Mesenchymal stem cell (in vitro differentiated cells and primary cell): ENCODE results near the gene TLE7.

ENCODE experiments used
- DNase-seq: peaks from one replicate; pipeline ENCODE4 v3.0.0-alpha.2; 2013
- H2AFZ ChIP-seq: one replicate; pipeline ENCODE4 v1.6.1; 2013; ENCODE audit warnings: low read depth, mild to moderate bottlenecking, control low read depth, inconsistent platforms, low read length, moderate library complexity
- H2AK5ac ChIP-seq: 2 replicates; pipeline ENCODE4 v1.6.1; 2013; ENCODE audit warnings: low read length, moderate library complexity, mild to moderate bottlenecking, inconsistent platforms; ENCODE audit not compliant: severe bottlenecking
- H2BK120ac ChIP-seq: one replicate; pipeline ENCODE4 v1.6.1; 2013; ENCODE audit warnings: low read depth, mild to moderate bottlenecking, inconsistent platforms, low read length, moderate library complexity
- H2BK12ac ChIP-seq, 2 experiments: one replicate each; pipeline ENCODE4 v1.6.1; 2013; ENCODE audit warnings: inconsistent platforms in 2 of 2, low read length in 2 of 2, mild to moderate bottlenecking in 2 of 2, moderate library complexity in 2 of 2, control low read depth in 1 of 2
- H2BK15ac ChIP-seq: one replicate; pipeline ENCODE4 v1.6.1; 2013; ENCODE audit warnings: mild to moderate bottlenecking, low read depth, inconsistent platforms; ENCODE audit not compliant: poor library complexity, severe bottlenecking
- H2BK5ac ChIP-seq: 2 replicates; pipeline ENCODE4 v1.6.1; 2013; ENCODE audit warnings: low read depth, mild to moderate bottlenecking, low read length, control low read depth, inconsistent platforms; ENCODE audit not compliant: poor library complexity, severe bottlenecking
- H3K14ac ChIP-seq, 2 experiments: one replicate each; pipeline ENCODE4 v1.6.1; 2013; ENCODE audit warnings: inconsistent platforms in 2 of 2, low read length in 2 of 2, control low read depth in 1 of 2, mild to moderate bottlenecking in 1 of 2, moderate library complexity in 1 of 2
- H3K18ac ChIP-seq, 2 experiments: one replicate each; pipeline ENCODE4 v1.6.1; 2013; ENCODE audit warnings: inconsistent platforms in 2 of 2, low read length in 2 of 2, control low read depth in 1 of 2, low read depth in 1 of 2, mild to moderate bottlenecking in 1 of 2
- H3K23ac ChIP-seq, 2 experiments: one replicate each; pipeline ENCODE4 v1.6.1; 2013; ENCODE audit warnings: inconsistent platforms in 2 of 2, low read length in 2 of 2, mild to moderate bottlenecking in 2 of 2, moderate library complexity in 2 of 2, control low read depth in 1 of 2
- H3K27ac ChIP-seq: 2 replicates; pipeline ENCODE4 v1.5.1; 2013; ENCODE audit warnings: mild to moderate bottlenecking, moderate library complexity, low read length, control low read depth, inconsistent platforms; ENCODE audit not compliant: poor library complexity, severe bottlenecking
- H3K27me3 ChIP-seq, 2 experiments: 2 replicates each; pipeline versions ENCODE4 v1.6.1 to v1.7.0; 2013; ENCODE audit warnings: low read length in 2 of 2, mild to moderate bottlenecking in 2 of 2, moderate library complexity in 2 of 2, control low read depth in 1 of 2, inconsistent platforms in 1 of 2; ENCODE audit not compliant: control insufficient read depth in 1 of 2, insufficient read depth in 1 of 2
- H3K36me3 ChIP-seq, 2 experiments: 2 replicates each; pipeline versions ENCODE4 v1.6.1 to v1.7.0; 2013; ENCODE audit warnings: low read length in 2 of 2, control low read depth in 1 of 2, inconsistent platforms in 1 of 2, low read depth in 1 of 2, mild to moderate bottlenecking in 1 of 2; ENCODE audit not compliant: insufficient read depth in 2 of 2, control insufficient read depth in 1 of 2
- H3K4ac ChIP-seq, 2 experiments: one replicate each; pipeline ENCODE4 v1.6.1; 2013; ENCODE audit warnings: inconsistent platforms in 2 of 2, low read length in 2 of 2, mild to moderate bottlenecking in 2 of 2, moderate library complexity in 2 of 2, control low read depth in 1 of 2, low read depth in 1 of 2
- H3K4me1 ChIP-seq: 2 replicates; pipeline ENCODE4 v1.6.1; 2013; ENCODE audit warnings: low read depth, low read length, control low read depth; ENCODE audit not compliant: control insufficient read depth, insufficient read depth
- H3K4me2 ChIP-seq: 2 replicates; pipeline ENCODE4 v1.6.1; 2013; ENCODE audit warnings: low read length, mild to moderate bottlenecking, inconsistent platforms; ENCODE audit not compliant: poor library complexity, severe bottlenecking
- H3K4me3 ChIP-seq, 2 experiments: 2 replicates each; pipeline versions ENCODE4 v1.5.1 to v1.7.0; 2013; ENCODE audit warnings: low read length in 2 of 2, mild to moderate bottlenecking in 2 of 2, control low read depth in 1 of 2, low read depth in 1 of 2; ENCODE audit not compliant: insufficient read depth in 1 of 2
- H3K79me1 ChIP-seq: replicated peaks from 2 replicates; pipeline ENCODE4 v1.6.1; 2013; ENCODE audit warnings: mild to moderate bottlenecking, control low read depth, low read length, inconsistent platforms; ENCODE audit not compliant: poor library complexity, severe bottlenecking
- H3K9ac ChIP-seq: 2 replicates; pipeline ENCODE4 v1.7.0; 2013; ENCODE audit warnings: mild to moderate bottlenecking, low read length, moderate library complexity
- H3K9me3 ChIP-seq: 2 replicates; pipeline ENCODE4 v1.7.0; 2013; ENCODE audit warnings: mild to moderate bottlenecking, low read length; ENCODE audit not compliant: control insufficient read depth
- H4K8ac ChIP-seq: one replicate; pipeline ENCODE4 v1.6.1; 2013; ENCODE audit warnings: inconsistent platforms, mild to moderate bottlenecking, low read length, moderate library complexity
- H4K91ac ChIP-seq: one replicate; pipeline ENCODE4 v1.6.1; 2013; ENCODE audit warnings: mild to moderate bottlenecking, low read length, inconsistent platforms
- WGBS: methylation state at CpG from one replicate; pipeline ENCODE4 v1.1.7; 2013; ENCODE audit warnings: mixed read lengths; 5-methylcytosine and 5-hydroxymethylcytosine counted together

TLE7 gene

DNA sequence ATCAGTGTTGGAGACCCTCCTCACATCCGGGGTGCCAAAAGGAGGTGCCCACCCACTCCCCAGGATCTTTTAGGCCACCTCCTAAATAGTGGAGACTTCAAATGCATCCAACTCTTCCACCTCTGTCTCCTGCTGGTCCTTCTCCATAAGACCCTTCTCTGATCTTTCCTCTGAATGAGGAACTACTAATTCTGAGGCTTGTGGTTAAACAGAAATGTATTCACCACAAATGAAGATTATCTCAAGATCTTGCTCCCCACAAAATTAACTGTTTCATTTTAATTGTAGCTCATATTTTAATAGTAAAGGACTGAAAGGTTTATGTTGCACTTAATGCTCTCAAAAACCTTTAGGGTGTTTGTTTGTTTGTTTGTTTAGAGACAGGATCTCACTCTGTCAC, 34.1 kb downstream of the TLE7 start:
- H2BK5ac ChIP-seq, result no peak overlapping the region
- H2BK12ac ChIP-seq, result no peak overlapping the region
- H3K27ac ChIP-seq, result no peak overlapping the region
- H3K4ac ChIP-seq, result no peak overlapping the region
- no peak overlapping the region for H2AFZ ChIP-seq
- H3K23ac ChIP-seq, result no peak overlapping the region
- H2BK120ac ChIP-seq, result no peak overlapping the region
- H3K27me3 ChIP-seq, result peaks cover 6 to 77% of the 10 kb centered on the region in 2 experiments
- 82% methylated on average over 1 of the region's 1 CpG for WGBS
- no peak overlapping the region for H3K4me3 ChIP-seq
- no peak overlapping the region for H3K14ac ChIP-seq
- peaks cover 6% of the 10 kb centered on the region for H3K9me3 ChIP-seq
- H4K91ac ChIP-seq, result no peak overlapping the region
- no peak for DNase-seq
- H3K36me3 ChIP-seq, result no peaks in the 10 kb centered on the region
- H3K79me1 ChIP-seq, result no peaks in the 10 kb centered on the region
- no peak overlapping the region for H3K4me2 ChIP-seq
- H3K4me1 ChIP-seq, result peaks cover 6% of the 10 kb centered on the region
- no peak overlapping the region for H2AK5ac ChIP-seq
- no peak overlapping the region for H2BK15ac ChIP-seq
- H3K18ac ChIP-seq, result no peak overlapping the region
- H3K9ac ChIP-seq, result no peak overlapping the region
- H4K8ac ChIP-seq, result no peak overlapping the region

DNA sequence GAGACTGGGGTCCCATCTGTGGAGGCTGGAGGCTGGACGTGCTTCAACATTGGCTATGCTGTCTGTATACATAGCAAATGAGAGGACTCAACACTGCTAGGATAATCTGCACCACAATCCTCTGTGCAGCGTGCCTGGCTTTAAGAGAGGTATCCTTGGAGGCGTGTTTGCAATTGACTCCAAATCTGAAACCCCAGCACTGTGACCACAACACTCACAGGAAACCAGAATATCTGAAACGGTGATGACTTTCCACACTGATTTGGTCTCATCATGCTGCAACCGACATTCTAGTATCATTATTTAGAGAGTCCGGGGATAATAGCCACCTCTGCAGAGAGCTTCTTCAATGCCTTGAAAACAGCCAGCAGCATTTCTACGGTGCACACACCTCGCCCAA, 35.1 kb downstream of the TLE7 start:
- Histone ChIP-seq H3K36me3 (no peaks in the 10 kb centered on the region), H3K4me2 (no peak overlapping the region), H3K23ac (no peak overlapping the region), H3K18ac (no peak overlapping the region), H2AFZ (no peak overlapping the region), H4K8ac (no peak overlapping the region), H3K9me3 (peaks cover 6% of the 10 kb centered on the region), H3K14ac (no peak overlapping the region), H2AK5ac (no peak overlapping the region), H4K91ac (no peak overlapping the region), H3K4me3 (no peak overlapping the region), H3K4ac (no peak overlapping the region), H3K27me3 (peaks cover 6 to 78% of the 10 kb centered on the region in 2 experiments), H3K9ac (no peak overlapping the region), H2BK120ac (no peak overlapping the region), H2BK5ac (no peak overlapping the region), H3K4me1 (no peaks in the 10 kb centered on the region), H2BK12ac (no peak overlapping the region), H2BK15ac (no peak overlapping the region), H3K79me1 (no peaks in the 10 kb centered on the region), H3K27ac (no peak overlapping the region)
- WGBS, result 65% methylated on average over 8 of the region's 8 CpGs
- DNase-seq, result no peak

DNA sequence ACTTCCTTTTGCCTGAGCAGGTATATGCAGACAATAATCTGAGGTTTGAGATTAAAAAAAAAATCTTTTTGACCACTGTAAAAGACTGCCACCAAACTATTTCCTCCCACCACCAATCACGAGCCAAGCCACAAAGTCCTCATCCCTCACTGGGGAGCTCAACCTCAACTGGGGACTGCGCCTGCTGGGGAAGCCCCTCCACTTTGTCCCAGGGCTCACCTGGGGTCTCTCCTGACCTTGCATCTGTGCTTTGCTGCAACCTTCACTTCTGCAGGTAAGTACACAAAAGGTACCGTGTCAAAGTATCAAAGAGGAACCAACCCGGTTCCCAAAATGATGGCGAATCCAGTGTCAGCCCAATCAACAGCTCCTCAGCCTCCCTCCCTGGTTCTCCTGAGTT, 35.5 kb downstream of the TLE7 start:
- Histone ChIP-seq H3K36me3 (no peaks in the 10 kb centered on the region), H3K4me3 (no peak overlapping the region), H2BK120ac (no peak overlapping the region), H3K4me1 (no peaks in the 10 kb centered on the region), H3K18ac (no peak overlapping the region), H3K4ac (no peak overlapping the region), H3K23ac (no peak overlapping the region), H4K8ac (no peak overlapping the region), H2AFZ (no peak overlapping the region), H3K9me3 (peaks cover 6% of the 10 kb centered on the region), H3K27me3 (peaks cover 6 to 75% of the 10 kb centered on the region in 2 experiments), H3K9ac (no peak overlapping the region), H3K4me2 (no peak overlapping the region), H2AK5ac (no peak overlapping the region), H4K91ac (no peak overlapping the region), H3K79me1 (no peaks in the 10 kb centered on the region), H3K14ac (no peak overlapping the region), H2BK5ac (no peak overlapping the region), H3K27ac (no peak overlapping the region), H2BK12ac (no peak overlapping the region), H2BK15ac (no peak overlapping the region)
- 87% methylated on average over 5 of the region's 5 CpGs for WGBS
- no peak for DNase-seq

DNA sequence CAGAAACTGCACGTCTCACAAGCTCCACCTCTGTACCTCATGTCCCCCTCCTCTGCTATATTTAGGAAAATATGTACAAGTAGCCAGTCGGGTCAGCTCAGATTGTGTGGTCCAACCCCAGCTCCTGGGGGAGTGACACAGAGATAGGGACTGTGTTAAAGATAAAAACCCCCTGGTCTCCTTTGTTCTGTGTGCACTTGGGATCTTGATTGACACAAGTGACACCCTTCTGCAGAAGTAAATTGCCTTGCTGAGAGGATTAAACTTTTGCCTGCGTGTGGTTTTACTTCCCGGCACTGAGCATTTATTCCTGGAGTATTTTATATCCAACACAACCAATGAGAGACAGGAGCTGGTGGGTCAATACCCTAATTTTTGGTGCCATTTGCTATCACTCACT, 37.5 kb downstream of the TLE7 start:
- H3K79me1 ChIP-seq, result no peaks in the 10 kb centered on the region
- no peak overlapping the region for H2AFZ ChIP-seq
- H3K4me1 ChIP-seq, result no peaks in the 10 kb centered on the region
- H2BK15ac ChIP-seq, result no peak overlapping the region
- H2BK12ac ChIP-seq, result no peak overlapping the region
- no peak overlapping the region for H3K23ac ChIP-seq
- no peak for DNase-seq
- H3K9ac ChIP-seq, result no peak overlapping the region
- H3K27me3 ChIP-seq, result peaks cover 3 to 70% of the 10 kb centered on the region in 2 experiments
- 82% methylated on average over 4 of the region's 4 CpGs for WGBS
- H4K8ac ChIP-seq, result no peak overlapping the region
- H4K91ac ChIP-seq, result no peak overlapping the region
- no peak overlapping the region for H3K14ac ChIP-seq
- H3K9me3 ChIP-seq, result peaks cover 6% of the 10 kb centered on the region
- H3K27ac ChIP-seq, result no peak overlapping the region
- no peak overlapping the region for H2BK5ac ChIP-seq
- no peak overlapping the region for H2BK120ac ChIP-seq
- H3K4me3 ChIP-seq, result no peak overlapping the region
- H2AK5ac ChIP-seq, result no peak overlapping the region
- H3K18ac ChIP-seq, result no peak overlapping the region
- no peak overlapping the region for H3K4me2 ChIP-seq
- no peaks in the 10 kb centered on the region for H3K36me3 ChIP-seq
- H3K4ac ChIP-seq, result no peak overlapping the region
